Dedifferentiated amniotic fluid mesenchymal stem cell (primary cell): ENCODE results near the gene ARHGAP6.
A peak's percentile ranks its signal among the peaks of the same experiment; 100 is the strongest.

Experiments
- DNase-seq: peaks from one replicate; pipeline ENCODE4 v3.0.0-alpha.2; 2016; ENCODE audit errors: extremely low spot score

Gene ARHGAP6

GRCh38 chrX:11113731-11114130 lies 552.0 kb downstream of the ARHGAP6 start:
- no peak for DNase-seq

- DNase-seq, result no peak
These were observed 553.8 kb downstream of the ARHGAP6 start for GRCh38 chrX:11111947-11112346.

- DNase-seq, result peak; percentile 70
These were observed 554.5 kb downstream of the ARHGAP6 start, which contains the start of gene HCCS for GRCh38 chrX:11111037-11111851. TSS of gene HCCS (plus strand) at chrX:11111332. CDS start at chrX:11112061, 729 bp downstream.

- DNase-seq, result no peak
These were observed 555.8 kb downstream of the ARHGAP6 start for GRCh38 chrX:11109968-11110367.

DNA sequence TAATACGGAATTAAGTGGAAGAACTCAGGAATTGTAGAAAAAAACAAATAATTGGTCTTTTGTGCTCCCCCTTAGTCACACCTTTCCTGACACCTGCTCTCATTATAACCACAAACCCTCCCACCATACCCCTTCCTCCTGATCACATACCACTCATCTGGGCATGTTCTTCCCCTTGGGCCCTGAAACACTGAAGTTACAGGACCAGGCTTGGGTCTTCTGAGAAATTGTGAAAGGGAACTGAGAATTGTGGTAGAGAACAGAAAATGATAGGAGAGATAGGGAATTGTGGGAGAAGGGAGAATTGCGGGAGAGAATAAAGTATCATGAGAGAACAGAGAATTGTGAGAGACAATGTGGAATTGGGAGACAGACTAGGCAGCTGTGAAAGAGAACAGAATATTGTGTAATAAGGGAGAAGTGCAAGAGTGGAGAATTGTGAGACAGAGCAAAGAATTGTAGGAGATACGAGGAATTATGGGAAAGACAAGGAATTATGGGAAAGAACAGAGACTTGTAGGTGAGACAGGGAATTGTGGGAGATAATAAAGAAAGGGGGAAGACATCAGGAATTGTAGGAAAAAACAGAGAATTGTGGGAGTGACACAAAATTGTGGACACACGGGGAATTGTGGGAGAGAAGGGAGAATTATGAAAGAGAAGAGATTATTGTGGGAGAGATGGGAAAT lies 557.3 kb downstream of the ARHGAP6 start:
- no peak for DNase-seq

DNA sequence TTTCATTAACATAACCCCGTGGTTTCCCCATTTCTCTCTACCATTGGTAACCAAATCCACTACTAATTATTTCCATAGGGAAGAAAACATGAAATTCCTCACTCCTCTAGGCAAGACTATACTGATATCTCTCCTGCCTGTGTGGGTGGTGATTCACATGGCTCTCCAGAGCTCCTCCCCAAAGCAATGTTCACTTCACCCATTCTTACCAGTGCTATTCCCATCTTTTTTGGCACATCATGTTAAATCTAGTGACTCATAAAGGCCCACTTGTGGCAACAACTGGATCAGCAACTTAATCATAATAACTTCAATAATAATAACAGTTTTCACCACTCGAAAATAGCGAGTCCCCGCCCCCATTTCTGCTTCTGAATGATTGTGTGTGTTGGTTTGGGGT lies 560.6 kb downstream of the ARHGAP6 start:
- DNase-seq, result no peak

DNA sequence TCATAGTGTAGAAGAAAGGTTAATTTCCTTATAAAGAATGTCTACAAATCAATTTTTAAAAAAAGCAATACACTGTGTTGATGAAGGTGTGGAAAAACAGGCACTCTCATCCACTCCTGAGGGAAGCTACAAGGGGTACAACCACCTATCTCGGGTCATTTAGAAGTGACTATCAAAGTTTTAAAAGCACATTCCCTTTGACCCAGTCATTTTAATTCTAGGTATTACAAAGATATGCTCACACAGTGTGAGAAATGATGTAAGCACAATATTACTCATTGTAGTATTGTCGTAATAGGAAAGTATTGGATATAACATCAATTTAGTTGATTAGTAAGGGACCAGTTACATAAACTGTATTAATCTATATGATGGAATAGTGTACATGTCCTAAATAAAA lies 562.0 kb downstream of the ARHGAP6 start:
- no peak for DNase-seq

DNA sequence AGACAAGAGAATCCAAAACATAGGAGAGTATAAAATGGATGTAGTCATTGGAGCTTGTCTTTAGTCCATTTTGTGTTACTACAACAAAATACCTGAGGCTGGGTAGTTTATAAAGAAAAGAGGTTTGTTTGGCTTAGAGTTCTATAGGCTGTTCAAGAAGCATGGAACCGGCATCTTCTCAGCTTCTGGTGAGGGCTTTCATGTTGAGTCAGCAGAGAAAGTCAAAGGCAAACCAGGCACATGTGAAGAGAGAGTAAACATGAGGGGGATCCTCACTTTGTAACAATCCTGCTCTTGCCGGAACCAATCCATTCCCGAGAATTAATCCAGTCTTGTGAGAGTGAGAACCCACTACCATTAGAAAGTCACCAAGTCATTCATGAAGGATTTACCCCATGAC lies 562.7 kb downstream of the ARHGAP6 start:
- no peak for DNase-seq

GRCh38 chrX:11100281-11101035 lies 565.3 kb downstream of the ARHGAP6 start:
- DNase-seq, result peak; percentile 71

DNA sequence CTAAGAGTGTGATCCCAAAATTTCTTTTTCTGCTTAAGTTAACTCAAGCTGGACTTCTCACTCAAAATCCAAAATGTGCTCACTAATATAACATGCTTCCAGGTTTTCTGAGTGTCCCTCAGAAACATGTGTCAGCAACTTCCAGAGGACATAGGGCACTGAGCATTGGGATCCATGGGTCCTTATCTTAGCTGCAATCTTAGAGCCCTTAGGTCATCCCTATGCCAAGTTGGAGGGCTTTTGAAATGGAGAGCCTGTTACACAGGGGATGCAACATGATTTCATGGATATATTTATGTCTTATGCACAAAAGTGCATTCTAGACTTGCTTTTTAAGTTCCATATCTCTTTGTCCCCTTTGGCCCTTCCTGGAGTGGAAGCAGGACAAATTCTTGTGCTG lies 566.3 kb downstream of the ARHGAP6 start:
- DNase-seq, result no peak

DNA sequence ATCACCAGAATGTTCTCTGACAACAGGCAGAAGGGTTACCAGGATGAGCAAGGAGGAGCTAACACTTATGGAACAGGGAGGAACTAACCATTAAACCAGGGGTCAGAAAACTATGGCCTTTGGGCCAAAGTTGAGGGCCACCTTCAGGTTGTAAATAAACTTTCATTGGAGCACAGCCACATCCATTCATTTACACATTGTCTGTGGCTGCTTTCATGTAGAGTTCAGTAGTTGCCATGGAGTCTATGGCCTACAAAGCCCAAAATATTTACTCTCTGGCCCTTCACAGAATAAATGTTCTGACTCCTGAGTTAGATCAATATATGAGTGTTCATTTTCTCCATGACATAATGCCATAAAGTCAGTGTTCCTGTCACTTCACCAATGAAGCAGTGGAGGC lies 567.8 kb downstream of the ARHGAP6 start:
- no peak for DNase-seq

- DNase-seq, result no peak
These were observed 575.9 kb downstream of the ARHGAP6 start for GRCh38 chrX:11089802-11090201.
